ENCODE results near the gene LYAR. TPM values are rescaled to one million over a fixed set of nuclear protein-coding genes. Genes with fewer than 3 reads are reported as not detected.

Gene LYAR
- total RNA-seq, 1 donor from 2014 or later = 10.1 TPM

DNA sequence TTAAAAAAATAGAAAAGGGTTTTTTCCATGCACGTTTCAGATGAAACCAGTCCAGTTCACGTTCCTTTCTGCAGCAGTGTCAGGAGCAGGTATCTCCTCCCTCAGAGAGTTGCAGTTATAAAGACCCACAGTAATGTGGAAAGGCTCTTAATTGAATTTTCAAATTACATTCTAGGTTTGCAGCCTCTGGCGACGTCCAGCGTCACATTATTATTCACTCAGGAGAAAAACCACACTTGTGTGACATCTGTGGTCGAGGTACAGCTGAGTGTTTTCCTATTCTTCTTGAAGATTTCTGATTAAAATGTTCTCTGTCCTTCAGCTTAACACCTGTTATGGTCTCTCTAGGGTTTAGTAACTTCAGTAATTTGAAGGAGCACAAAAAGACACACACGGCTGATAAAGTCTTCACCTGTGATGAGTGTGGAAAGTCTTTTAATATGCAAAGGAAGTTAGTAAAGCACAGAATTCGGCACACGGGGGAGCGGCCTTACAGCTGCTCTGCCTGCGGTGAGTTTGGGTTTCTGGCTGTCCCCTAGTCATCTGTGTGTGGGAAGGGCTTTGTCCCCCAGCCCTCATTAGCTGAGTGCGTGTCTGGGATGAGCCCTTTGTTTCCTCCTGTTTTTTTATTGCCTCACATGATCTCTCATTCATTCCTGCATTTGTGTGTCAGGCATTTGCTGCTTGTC is 25.7 kb upstream of the LYAR start:
- DNase-seq = no peak

DNA sequence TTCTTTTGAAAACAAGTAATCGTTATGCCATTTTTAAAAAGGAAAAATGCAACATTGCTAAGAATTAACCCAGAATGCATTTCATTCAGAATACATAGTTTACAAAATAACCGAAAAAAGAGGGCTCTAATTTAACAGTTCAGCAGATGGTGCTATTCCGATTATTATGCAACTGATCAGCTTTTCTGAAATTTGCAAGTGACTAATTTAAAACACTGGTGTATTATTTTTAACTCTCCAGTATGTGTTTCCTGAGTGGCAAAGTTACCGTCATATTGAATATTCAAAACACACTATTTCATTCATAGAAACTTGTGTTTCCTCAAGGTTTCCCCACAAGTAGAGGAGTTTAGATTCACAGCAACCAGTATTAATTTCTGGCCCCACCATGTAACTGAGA is 21.2 kb upstream of the LYAR start:
- DNase-seq = no peak

DNA sequence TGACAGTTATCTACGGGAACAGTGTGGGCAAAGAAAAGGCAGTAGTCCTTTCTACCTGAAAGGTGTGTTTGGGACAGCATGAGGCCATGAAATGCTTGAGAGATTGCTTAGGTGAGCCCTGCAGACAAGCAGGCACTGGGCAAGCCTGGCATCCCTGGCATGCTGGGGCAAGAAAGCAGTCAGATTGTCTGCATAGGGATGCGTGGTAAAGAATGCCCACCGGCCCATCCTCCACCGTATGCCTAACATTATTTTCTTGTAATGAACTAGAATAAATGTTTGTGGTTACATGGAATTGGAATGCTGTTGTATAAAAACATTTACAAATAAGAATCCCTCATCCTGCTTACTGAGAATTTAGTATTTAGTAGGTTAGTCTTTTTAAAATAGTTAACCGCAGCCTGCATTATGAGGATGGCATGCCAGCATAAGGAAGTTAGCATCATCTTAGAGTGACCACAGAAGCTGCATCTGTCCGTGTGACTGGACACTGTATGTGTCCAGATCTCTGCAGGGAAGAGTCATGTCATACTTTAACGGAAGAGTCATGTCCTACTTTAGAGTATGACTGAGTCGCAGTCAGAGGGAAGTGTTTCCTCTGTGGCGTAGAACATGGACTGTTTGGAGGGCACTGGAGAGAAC is 19.0 kb upstream of the LYAR start:
- DNase-seq = no peak

DNA sequence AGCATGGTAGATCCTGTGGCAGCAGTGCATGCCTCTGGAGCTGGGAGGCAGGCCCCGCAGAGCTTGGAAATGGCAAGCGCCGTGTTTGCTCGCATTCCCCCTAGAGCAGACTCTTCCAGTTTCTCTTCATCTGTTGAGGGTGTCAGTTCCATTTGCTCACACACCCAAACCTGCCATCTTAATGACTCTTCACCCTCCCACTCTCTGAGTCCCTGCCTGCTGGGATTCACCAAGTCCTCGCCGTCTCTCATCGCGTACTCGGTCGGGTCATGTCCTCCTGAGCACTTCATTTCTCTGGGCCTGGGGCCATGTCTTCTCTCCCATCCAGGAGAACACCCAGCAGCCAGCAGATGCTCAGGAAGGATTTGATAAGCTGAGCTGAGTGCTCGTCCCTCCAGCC is 17.0 kb upstream of the LYAR start:
- DNase-seq = no peak

DNA sequence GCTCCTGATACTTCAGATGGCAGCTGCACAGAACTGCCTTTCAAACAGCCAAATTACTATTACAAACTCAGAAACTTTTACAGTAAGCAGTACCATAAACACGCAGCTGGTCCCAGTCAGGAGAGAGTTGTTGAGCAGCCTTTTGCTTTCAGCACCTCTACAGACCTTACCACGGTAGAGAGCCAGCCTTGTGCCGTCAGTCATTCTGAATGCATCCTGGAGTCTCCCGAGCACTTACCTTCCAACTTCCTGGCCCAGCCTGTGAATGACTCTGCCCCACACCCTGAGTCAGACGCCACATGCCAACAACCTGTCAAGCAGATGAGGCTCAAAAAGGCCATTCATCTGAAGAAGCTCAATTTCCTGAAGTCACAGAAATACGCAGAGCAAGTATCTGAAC is 12.5 kb upstream of the LYAR start:
- no peak for DNase-seq

DNA sequence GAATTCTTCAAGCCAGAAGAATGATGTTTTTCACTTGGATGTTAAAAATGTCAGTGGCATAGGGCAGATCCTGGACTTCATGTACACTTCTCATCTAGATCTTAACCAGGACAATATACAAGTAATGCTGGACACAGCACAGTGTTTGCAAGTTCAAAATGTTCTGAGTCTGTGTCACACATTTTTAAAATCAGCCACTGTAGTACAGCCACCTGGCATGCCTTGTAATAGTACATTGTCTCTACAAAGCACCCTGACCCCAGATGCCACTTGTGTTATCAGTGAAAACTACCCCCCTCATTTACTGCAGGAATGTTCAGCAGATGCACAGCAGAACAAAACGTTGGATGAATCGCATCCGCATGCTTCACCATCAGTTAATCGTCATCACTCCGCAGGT is 12.0 kb upstream of the LYAR start:
- no peak for DNase-seq

DNA sequence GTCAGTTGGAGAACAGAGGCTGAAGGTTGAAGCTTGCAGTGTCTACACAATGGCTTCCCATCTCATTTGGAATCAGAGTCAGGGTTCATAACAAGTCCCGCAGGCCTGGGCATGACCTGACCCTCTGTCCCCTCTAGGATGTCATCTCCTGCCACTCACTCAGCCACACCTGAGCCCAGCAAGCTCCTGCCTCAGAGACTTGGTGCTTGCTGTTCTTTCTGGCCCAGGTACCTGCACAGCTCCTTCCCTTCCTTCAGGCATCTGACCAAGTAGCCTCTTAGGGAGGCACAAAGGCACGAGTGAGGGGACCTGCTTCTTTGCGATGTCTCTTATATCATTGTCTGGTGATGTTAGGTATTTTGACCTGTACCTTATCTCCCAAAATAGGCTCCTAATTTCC is 9.1 kb upstream of the LYAR start:
- DNase-seq = no peak

DNA sequence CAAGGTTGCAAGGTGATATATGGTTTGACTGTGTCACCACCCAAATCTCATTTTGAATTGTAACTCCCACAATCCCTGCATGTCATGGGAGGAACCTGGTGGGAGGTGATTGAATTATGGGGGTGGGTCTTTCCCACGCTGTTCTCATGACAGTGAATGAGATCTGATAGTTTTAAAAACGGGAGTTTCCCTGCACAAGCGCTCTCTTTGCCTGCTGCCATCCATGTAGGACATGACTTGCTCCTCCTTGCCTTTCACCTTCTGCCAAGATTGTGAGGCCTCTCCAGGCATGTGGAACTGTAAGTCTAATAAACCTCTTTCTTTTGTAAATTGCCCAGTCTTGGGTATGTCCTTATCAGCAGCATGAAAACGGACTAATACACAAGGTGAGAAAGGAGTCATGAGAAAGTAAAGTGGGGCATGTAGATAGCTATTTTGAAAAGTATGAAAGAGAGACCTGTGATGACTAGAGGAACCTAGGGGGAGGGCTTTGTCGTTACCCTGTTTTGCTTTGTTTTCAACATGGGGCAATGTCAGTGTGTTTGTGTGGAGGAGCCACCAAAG is 6.4 kb upstream of the LYAR start:
- no peak for DNase-seq

DNA sequence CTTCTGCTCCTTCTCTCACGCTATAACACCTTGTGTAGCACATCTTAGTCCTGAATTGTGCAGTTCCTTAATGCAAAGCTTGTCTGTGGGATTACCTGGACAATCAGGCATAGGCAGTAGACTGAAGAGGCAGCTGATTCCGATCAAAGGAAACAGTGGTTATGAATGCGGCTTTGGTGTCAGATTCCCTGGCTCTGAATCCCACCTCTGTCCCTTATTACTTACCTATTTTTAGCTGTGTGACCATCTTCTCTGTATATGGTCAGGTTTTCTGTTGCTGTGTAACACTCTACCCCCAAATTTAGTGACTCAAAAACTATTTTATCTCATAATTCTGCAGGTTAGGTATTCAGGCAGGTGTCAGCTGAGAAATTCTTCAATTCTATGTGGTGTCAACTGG is 3.3 kb upstream of the LYAR start:
- no peak for DNase-seq

DNA sequence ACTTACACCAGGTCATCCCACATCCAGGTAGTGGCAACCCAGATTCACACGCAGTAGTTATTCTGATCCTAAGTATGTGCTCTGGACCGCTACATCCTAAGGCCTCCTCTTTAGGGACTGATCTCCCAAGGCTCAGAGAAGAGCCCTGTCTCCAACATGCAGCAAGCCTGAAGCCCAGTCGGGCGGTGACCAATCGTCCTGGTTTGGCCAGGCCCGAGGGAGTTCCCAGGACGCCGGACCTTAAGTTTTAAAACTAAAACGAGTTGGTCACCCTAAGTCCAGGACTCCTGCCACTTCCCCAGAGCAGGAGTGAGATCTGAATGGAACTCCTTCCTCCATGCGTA is 385 bp downstream of the LYAR start:
- no peak for DNase-seq

DNA sequence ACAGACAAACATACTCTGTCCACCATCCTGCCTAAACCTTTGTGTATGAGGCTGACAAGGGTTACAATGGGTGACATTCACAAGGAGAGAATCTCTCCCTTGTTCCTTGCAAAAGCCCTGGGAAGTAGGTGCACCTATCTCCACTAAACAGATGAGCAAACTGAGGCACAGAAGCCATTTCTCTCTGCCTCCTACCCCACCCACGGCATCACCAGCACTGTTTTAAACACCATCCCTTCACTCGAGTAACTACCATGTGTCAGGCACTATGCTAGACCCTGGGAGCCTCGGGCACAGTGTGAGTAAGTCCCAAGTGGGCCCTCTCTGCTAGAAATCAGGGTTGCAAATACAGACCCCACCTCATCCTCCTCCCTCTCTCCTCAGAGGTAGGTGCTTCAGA is 899 bp downstream of the LYAR start:
- no peak for DNase-seq

DNA sequence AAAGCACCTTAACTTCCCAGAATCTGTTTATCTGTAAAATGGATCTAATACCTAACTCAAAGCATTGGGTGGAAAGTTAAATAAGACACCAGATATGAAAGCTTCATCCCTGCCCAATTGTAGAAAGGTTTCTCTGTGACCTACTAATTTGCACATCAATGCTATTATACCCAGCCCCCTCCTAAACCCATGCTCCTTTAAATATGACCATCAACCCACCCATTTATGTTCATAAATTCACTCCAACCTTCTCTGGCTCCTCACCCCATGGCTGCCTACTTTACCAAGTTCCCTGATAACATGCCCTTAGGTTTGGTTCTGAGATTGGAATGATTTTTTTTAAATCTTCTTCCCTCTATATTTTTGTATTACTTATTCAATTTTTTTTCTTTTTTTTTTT is 1.9 kb downstream of the LYAR start:
- no peak for DNase-seq

DNA sequence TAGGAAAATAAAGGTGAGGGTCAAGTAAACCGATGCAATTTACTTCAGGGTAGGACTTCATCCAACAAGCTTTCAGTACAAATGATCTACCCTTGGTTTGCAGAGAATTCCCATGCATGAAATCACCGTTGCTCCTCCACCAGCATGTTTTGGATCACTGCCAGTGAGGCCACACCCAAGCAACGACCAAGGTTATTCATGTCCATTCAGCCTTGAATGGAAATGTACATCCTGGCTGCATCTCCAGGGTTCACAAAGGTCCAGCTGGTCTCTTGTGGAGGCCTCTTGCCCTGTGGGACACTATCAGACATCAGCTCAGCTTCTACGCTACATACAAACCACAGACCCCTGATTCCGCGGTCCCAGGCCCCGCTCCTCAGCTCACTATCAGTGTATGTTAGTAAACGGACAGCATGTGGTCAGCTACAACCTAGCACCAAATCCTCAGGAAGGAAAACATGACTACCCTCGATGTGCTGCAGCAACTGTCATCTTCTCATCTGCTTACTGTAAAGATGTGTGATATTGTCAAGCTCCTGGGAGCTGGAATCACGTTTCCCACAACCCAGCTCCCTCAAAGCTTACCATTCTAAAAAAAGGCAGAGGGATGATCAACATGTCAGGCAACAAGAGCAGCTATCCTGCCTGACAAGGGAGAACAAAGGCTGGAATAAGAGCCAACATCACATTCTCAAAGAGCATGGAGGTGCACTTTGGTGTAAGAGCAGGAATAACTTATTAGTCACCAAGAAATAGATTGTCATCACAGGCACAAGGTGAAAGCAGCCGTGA is 4.9 kb downstream of the LYAR start:
- no peak for DNase-seq

DNA sequence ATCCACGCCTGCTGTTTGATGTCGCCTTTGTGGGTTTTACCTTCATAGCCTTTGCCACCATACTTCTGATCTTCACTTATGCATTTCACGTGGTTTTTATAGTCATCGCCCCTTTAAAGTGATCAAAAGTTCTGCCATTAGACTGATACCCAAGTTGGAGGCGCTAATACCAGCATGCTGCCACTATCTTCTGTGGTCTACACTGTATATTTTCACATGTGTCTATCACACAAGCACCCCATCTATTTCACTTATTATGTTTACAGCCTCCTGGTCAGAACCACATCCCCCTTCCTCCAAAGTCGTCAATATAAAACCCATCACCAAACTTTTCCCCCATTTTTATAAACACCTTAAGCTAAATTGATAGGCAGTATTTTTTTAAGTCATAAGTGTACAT is 8.2 kb downstream of the LYAR start:
- no peak for DNase-seq

DNA sequence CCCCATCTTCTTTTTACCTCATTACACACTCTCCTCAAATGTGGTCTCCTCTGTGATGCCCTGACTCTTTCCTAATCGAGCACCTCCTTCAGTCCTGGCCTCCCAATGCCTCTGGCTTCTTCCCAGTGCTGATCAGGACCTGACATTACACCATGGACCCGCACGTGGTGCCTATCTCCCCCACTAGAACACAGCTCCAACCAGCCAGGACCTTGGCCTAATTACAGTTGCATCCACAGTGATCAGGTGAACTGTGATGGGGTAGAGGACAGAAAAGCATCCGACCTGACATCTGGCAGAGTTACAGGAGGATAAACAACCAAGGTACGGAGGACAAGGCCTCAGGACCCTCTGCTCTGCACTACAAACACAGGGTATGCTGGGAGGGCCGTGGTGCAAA is 12.4 kb downstream of the LYAR start:
- DNase-seq = no peak

DNA sequence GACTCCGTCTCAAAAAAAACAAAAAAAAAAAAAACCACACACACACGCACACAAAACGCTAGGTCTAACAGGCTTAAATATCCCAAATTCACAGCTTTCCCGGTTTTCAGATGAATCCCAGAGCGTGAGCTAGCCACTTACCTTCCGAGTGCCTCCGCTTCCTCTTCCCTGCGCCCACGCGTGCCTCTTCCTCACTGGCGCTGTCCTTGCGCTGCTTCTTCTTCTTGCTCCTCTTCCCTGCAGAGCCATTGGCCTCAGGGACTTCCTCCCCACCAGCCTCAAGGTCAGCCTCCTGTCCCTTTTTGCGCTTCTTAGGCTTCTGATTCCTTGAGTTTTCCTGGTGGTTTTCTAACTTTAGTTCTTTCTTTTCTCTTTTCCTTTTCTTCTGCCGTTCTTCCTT is 15.7 kb downstream of the LYAR start:
- no peak for DNase-seq

DNA sequence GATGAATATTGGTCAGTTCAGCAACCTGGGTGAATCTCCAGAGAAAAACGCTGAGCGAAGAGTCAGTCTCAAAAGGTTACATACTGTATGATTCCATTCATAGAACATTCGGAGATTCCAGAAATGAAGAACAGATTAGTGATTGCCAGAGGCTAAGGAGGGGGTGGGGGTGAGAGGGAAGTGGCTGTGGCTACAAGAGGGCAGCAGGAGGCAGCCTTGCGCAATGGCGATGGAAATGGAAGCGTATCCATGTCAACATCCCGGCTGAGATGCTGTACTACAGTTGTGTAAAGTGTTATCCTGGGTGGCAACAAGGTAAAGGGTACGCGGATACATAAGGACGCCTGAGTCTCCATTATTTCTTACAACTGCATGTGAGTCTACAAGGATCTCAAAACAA is 18.0 kb downstream of the LYAR start:
- no peak for DNase-seq

DNA sequence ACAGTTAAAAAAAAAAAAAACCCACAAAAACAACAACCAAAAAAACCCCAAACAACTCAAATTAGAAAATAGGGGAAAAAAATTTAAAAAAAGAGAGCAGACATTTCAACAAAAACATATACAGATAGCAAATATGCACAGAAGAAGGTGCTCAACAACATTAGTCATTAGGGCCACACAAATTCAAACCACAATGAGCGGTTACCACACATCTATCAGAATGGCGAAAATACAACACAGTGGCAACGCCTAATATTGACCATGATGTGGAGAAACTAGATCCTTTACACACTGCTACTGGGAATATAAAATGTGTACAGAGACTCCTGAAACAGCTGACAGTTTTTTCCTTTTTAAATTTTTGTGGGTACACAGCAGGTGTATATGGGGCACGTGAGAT is 19.4 kb downstream of the LYAR start:
- DNase-seq = no peak

DNA sequence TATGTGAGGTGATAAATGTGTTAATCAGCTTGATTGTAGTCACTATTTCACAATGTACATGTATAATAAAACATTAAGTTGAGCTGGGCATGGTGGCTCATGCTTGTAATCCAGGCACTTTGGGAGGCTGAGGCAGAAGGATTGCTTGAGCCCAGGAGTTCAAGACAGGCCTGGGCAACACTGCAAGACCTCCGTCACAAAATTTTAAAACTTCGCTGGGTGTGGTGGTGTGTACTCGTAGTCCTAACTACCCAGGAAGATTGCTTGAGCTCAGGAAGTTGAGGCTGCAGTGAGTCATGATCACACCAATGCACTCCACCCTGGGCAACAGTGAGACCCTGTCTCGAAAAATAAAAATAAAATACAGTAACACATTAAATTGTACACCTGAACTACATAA is 20.1 kb downstream of the LYAR start:
- no peak for DNase-seq

DNA sequence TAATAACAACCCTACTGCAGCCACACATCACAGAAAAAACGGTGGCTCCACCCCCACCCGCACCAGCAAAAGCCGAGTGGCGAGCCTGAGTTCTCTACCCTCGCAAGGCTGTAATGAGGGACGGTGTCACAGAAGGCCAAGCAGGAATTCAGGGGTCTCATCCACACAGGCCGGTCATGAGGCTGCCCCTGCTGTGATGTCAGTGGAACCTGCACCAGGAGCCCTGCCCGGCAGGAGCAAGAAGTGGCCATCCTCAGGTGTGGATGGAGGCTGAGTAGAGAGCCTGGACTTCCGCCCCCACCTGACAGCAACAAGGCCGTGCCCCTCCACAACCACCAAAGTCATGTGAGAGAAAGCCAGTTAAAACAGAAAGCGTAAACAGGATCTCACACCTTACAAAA is 20.6 kb downstream of the LYAR start:
- no peak for DNase-seq

DNA sequence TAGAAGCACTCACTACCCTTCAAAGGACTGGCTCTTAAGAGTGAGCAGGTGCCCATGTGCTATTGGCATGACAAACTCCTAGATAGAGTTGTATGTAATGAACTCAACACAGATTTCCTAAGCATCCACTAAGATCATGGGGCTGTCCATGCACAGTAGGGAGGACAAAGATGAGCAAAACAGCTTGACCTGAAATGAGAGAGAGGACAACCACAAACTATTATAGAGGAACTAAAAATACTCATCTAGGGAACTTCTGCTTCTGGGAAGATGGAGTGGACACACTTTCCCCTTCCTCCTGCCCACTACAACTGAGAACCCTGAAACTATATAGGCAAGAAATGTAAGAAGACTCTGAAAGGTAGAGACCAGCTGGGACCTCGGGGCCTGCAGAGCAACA is 21.2 kb downstream of the LYAR start:
- DNase-seq = no peak

DNA sequence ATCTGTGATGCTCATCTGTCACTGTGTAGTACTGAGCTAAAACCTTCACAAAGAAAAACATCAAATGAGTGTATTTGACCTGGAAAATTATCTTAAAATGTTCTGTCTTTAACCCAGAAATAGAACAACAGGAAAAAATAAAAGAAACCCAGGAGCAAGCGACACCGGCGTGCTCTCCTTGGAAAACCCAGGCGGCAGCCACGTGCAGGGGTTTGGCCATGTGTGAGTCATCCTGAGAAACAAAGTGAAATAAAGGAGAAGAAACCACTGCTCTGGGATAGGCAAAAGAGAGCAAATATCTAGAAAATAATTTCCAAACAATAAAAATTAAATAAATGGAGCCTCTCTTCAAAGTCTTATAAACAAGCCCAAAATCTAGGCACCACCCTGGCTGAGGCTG is 22.0 kb downstream of the LYAR start:
- DNase-seq = no peak

DNA sequence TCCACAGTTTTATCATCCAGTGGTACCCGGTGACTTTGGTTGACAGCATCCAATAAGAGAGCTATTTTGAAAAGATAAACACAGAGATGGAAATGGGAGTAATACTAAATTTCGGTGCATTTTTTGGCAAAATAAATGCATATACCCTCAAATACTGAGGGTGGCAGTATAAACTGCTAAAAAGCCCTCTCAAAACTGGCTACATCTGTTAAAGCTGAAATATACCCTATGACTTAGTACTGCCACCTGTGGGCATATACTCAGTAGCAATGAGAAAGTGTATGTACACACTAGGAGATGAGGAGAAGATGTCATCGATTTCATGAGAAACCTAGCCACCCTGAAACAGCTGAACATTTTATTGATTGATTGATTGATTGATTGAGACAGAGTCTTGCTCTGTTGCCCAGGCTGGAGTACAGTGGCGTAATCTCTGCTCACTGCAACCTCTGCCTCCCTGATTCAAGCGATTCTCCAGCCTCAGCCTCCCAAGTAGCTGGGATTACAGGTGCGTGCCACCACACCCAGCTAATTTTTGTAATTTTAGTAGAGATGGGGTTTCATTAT is 29.7 kb downstream of the LYAR start:
- DNase-seq = no peak

Data from skin of body (tissue), 2 donors.